Measurements from ENCODE around the gene PPP1R36. TPM values are rescaled to one million over a fixed set of nuclear protein-coding genes. Genes with fewer than 3 reads are reported as not detected.

Gene PPP1R36
- total RNA-seq, 1 donor from 2014 or later: 0.36 TPM

GRCh38 chr14:64541261-64541971, 8.3 kb upstream of the PPP1R36 start:
- DNase-seq: peak; percentile 23
- no peak overlapping the region for H3K27ac ChIP-seq (replicated peaks)
- H3K4me1 ChIP-seq: peaks cover 24% of the 10 kb centered on the region
- peaks cover 9% of the 10 kb centered on the region for H3K27me3 ChIP-seq (ENCODE audit: low read depth)
- H3K36me3 ChIP-seq: no peaks in the 10 kb centered on the region
- H3K9me3 ChIP-seq (replicated peaks): peaks cover 6% of the 10 kb centered on the region
- no peak for TF ChIP-seq CTCF (IDR thresholded peaks at IDR 0.05; ENCODE audit: borderline replicate concordance)
- peak overlapping the region; percentile 80 for H3K4me3 ChIP-seq
- intact Hi-C loops (cut with micrococcal nuclease): no loop called here

GRCh38 chr14:64541972-64542835, 7.6 kb upstream of the PPP1R36 start:
- Histone ChIP-seq H3K9me3 (replicated peaks) (peaks cover 6% of the 10 kb centered on the region), H3K36me3 (no peaks in the 10 kb centered on the region), H3K4me1 (peaks cover 24% of the 10 kb centered on the region), H3K27ac (replicated peaks) (no peak overlapping the region), H3K4me3 (peak overlapping the region; percentile 80), H3K27me3 (ENCODE audit: low read depth) (peaks cover 9% of the 10 kb centered on the region)
- intact Hi-C loops (cut with micrococcal nuclease): no loop called here
- DNase-seq: peak; percentile 20
- no peak for TF ChIP-seq CTCF (IDR thresholded peaks at IDR 0.05; ENCODE audit: borderline replicate concordance)

GRCh38 chr14:64542836-64543201, 6.9 kb upstream of the PPP1R36 start:
- Histone ChIP-seq H3K27me3 (ENCODE audit: low read depth) (peaks cover 9% of the 10 kb centered on the region), H3K4me3 (peak overlapping the region; percentile 80), H3K4me1 (peaks cover 24% of the 10 kb centered on the region), H3K36me3 (no peaks in the 10 kb centered on the region), H3K9me3 (replicated peaks) (peaks cover 6% of the 10 kb centered on the region), H3K27ac (replicated peaks) (no peak overlapping the region)
- no peak for DNase-seq
- TF ChIP-seq CTCF (IDR thresholded peaks at IDR 0.05; ENCODE audit: borderline replicate concordance): no peak
- intact Hi-C loops (cut with micrococcal nuclease): no loop called here

- intact Hi-C loops (cut with micrococcal nuclease): no loop called here
- no peak for DNase-seq
- peaks cover 25% of the 10 kb centered on the region for H3K4me1 ChIP-seq
- TF ChIP-seq CTCF (IDR thresholded peaks at IDR 0.05; ENCODE audit: borderline replicate concordance): no peak
- H3K27me3 ChIP-seq (ENCODE audit: low read depth): peaks cover 14% of the 10 kb centered on the region
- no peak overlapping the region for H3K27ac ChIP-seq (replicated peaks)
- no peak overlapping the region for H3K4me3 ChIP-seq
- H3K36me3 ChIP-seq: no peaks in the 10 kb centered on the region
- H3K9me3 ChIP-seq (replicated peaks): peaks cover 6% of the 10 kb centered on the region
Measured at GRCh38 chr14:64544607-64545312, 5.0 kb upstream of the PPP1R36 start.

GRCh38 chr14:64549016-64549415, 745 bp upstream of the PPP1R36 start:
- TF ChIP-seq CTCF (IDR thresholded peaks at IDR 0.05; ENCODE audit: borderline replicate concordance): no peak
- Histone ChIP-seq H3K27ac (replicated peaks) (no peak overlapping the region), H3K4me1 (peaks cover 16% of the 10 kb centered on the region), H3K9me3 (replicated peaks) (no peaks in the 10 kb centered on the region), H3K4me3 (no peak overlapping the region), H3K27me3 (ENCODE audit: low read depth) (peaks cover 12% of the 10 kb centered on the region), H3K36me3 (no peaks in the 10 kb centered on the region)
- no peak for DNase-seq
- intact Hi-C loops (cut with micrococcal nuclease): no loop called here
